A549 (cell line): Measurements from ENCODE around the gene EXOC4. TPM values are rescaled to one million over a fixed set of nuclear protein-coding genes. Genes with fewer than 3 reads are reported as not detected.
A peak's percentile ranks its signal among the peaks of the same experiment; 100 is the strongest.

ENCODE experiments used
- ATAC-seq, 2 experiments: fragments of 200-7000 bp in 1 of 2; fragments of >200 bp in 1 of 2; cut with Nextera tagmentation in 1 of 2; cut with Tn5 transposase in 1 of 2; 3 replicates each; pipeline versions ENCODE4 v1.8.0 to v1.9.1; 2018 to 2020; ENCODE audit warnings: mild to moderate bottlenecking in 1 of 2, moderate library complexity in 1 of 2
- CTCF ChIA-PET: fragments of 300-600 bp; sonication (Branson Sonifier 250); formaldehyde crosslinking; extraction: SDS; loops from one replicate; lab custom pipeline; 2021; ENCODE audit warnings: antibody characterized with exemption, inconsistent platforms; lab: Yijun Ruan, JAX
- POLR2A ChIA-PET: fragments of 350-600 bp; formaldehyde crosslinking; extraction: SDS; loops from one replicate; lab custom pipeline; 2021; ENCODE audit warnings: antibody characterized with exemption, inconsistent platforms; lab: Yijun Ruan, JAX
- DNase-seq, 2 experiments: peaks; one replicate each; pipeline versions ENCODE4 v3.0.0 to v3.0.0-alpha.2; 2011 to 2016; ENCODE audit warnings: low read depth in 1 of 2, low spot score in 1 of 2
- FAIRE-seq: peaks from 2 replicates; lab custom pipeline; 2011; peaks lifted over from hg19 to GRCh38; lab: Jason Lieb, UNC
- H3K27ac ChIP-seq, 2 experiments: fragments of >200 bp; sonication (Bioruptor Twin); formaldehyde crosslinking; 3 replicates each; pipeline ENCODE4 v1.5.1; 2016 to 2017
- H3K4me1 ChIP-seq: fragments of >200 bp; sonication (Bioruptor Twin); formaldehyde crosslinking; 3 replicates; pipeline ENCODE4 v1.6.1; 2016
- H3K4me2 ChIP-seq: fragments of >200 bp; sonication (Bioruptor Twin); formaldehyde crosslinking; 3 replicates; pipeline ENCODE4 v1.6.1; 2016
- H3K4me3 ChIP-seq: fragments of >200 bp; sonication (Bioruptor Twin); formaldehyde crosslinking; 3 replicates; pipeline ENCODE4 v1.5.1; 2016
- H3K9me3 ChIP-seq: fragments of >200 bp; sonication (Bioruptor Twin); formaldehyde crosslinking; 3 replicates; pipeline ENCODE4 v1.6.1; 2016
- CBX2 ChIP-seq: fragments of 200-600 bp; sonication (generic); IDR thresholded peaks from 2 replicates; pipeline ENCODE4 v1.6.1; 2016; ENCODE audit warnings: low read depth, mild to moderate bottlenecking, borderline replicate concordance
- CEBPB ChIP-seq, 2 experiments: fragments of >200 bp in 1 of 2; sonication (Bioruptor Twin) in 1 of 2; formaldehyde crosslinking in 1 of 2; IDR thresholded peaks; 2 replicates each; pipeline ENCODE4 v1.6.1; 2012 to 2016
- CHD4 ChIP-seq: fragments of 200-600 bp; sonication (generic); IDR thresholded peaks from 2 replicates; pipeline ENCODE4 v1.6.1; 2016; ENCODE audit warnings: antibody characterized with exemption, mild to moderate bottlenecking, borderline replicate concordance
- FOSL2 ChIP-seq, 2 experiments: fragments of 450-650 bp in 1 of 2; fragments of >200 bp in 1 of 2; sonication (Bioruptor Twin) in 1 of 2; formaldehyde crosslinking; IDR thresholded peaks; 2 replicates each; pipeline versions ENCODE4 v1.5.0 to v1.6.1; 2016 to 2020; ENCODE audit warnings: mild to moderate bottlenecking in 1 of 2, moderate library complexity in 1 of 2
- FOXS1 ChIP-seq: fragments of 250-450 bp; sonication (Bioruptor Pico); IDR thresholded peaks from 2 replicates; pipeline ENCODE4 v1.5.0; 2020; ENCODE audit warnings: mild to moderate bottlenecking, moderate library complexity
- HDAC2 ChIP-seq: fragments of 200-600 bp; sonication (generic); IDR thresholded peaks from 2 replicates; pipeline ENCODE4 v1.6.1; 2016
- JUN ChIP-seq, 2 experiments: fragments of >200 bp; sonication (Bioruptor Twin); formaldehyde crosslinking; IDR thresholded peaks; 2 replicates in 1 of 2; 3 replicates in 1 of 2; pipeline ENCODE4 v1.6.1; 2016 to 2017
- KDM1A ChIP-seq: fragments of 200-600 bp; sonication (generic); IDR thresholded peaks from 2 replicates; pipeline ENCODE4 v1.6.1; 2016; ENCODE audit warnings: low read depth, mild to moderate bottlenecking
- KDM5A ChIP-seq: fragments of 200-600 bp; sonication (generic); IDR thresholded peaks from 2 replicates; pipeline ENCODE4 v1.6.1; 2016; ENCODE audit warnings: antibody characterized with exemption, mild to moderate bottlenecking
- MAFK ChIP-seq: fragments of 450-650 bp; IDR thresholded peaks from 2 replicates; pipeline ENCODE4 v1.6.1; 2014; ENCODE audit not compliant: partially characterized antibody
- NFE2L2 ChIP-seq: fragments of 150-350 bp; conservative IDR thresholded peaks from 2 replicates; pipeline ENCODE4 v1.6.1; 2014; ENCODE audit warnings: low read length
- PHF8 ChIP-seq: fragments of 200-600 bp; sonication (generic); IDR thresholded peaks from 2 replicates; pipeline ENCODE4 v1.6.1; 2016; ENCODE audit warnings: low read depth, mild to moderate bottlenecking, antibody characterized with exemption, moderate library complexity, borderline replicate concordance
- POLR2AphosphoS2 ChIP-seq: conservative IDR thresholded peaks from 2 replicates; pipeline ENCODE4 v1.6.1; 2012; ENCODE audit warnings: low read length, improper control_type of control experiment, inconsistent platforms
- RARB ChIP-seq: fragments of 250-450 bp; sonication (Bioruptor Pico); IDR thresholded peaks from 2 replicates; pipeline ENCODE4 v1.8.0; 2021; ENCODE audit warnings: mild to moderate bottlenecking, moderate library complexity
- RCOR1 ChIP-seq: fragments of 150-350 bp; IDR thresholded peaks from 2 replicates; pipeline ENCODE4 v1.6.1; 2014; ENCODE audit warnings: antibody characterized with exemption, low read length, low read depth
- SREBF2 ChIP-seq: fragments of 450-650 bp; IDR thresholded peaks from 2 replicates; pipeline ENCODE4 v1.6.1; 2014; ENCODE audit warnings: mild to moderate bottlenecking, moderate library complexity
- USF2 ChIP-seq: fragments of 450-650 bp; IDR thresholded peaks from 2 replicates; pipeline ENCODE4 v1.6.1; 2014; ENCODE audit warnings: antibody characterized with exemption
- ZNF302 ChIP-seq: fragments of 250-450 bp; sonication (Bioruptor Pico); IDR thresholded peaks from 2 replicates; pipeline ENCODE4 v1.9.0; 2021; ENCODE audit warnings: inconsistent platforms, mild to moderate bottlenecking, moderate library complexity
- ZSCAN20 ChIP-seq: fragments of 250-450 bp; sonication (Bioruptor Pico); IDR thresholded peaks from 2 replicates; pipeline ENCODE4 v1.8.0; 2022; ENCODE audit warnings: mild to moderate bottlenecking, moderate library complexity
- WGBS: methylation state at CpG from one replicate; pipeline ENCODE4 v1.1.6; 2017; ENCODE audit errors: missing lambda C conversion rate; 5-methylcytosine and 5-hydroxymethylcytosine counted together
- polyA plus RNA-seq, 4 experiments: library from polyadenylated mRNA; depleted of rRNA in 3 of 4; stranded (reverse); fragments of >200 nt; fragmentation: RNase III in 1 of 4; extraction: RNeasy Plus Mini Kit Qiagen cat#74134 plus additional on column Dnase treatment in 1 of 4; gene quantifications; 2 replicates in 3 of 4; 3 replicates in 1 of 4; pipeline ENCODE4 v1.2.3, GENCODE V29; 2011 to 2017
- TF ChIP-seq, protein P1 (sequence below): IDR thresholded peaks from 2 replicates; pipeline ENCODE4 v1.6.1; 2012; ENCODE audit warnings: low read depth, borderline replicate concordance
- TF ChIP-seq, protein P2 (sequence below): IDR thresholded peaks from 2 replicates; pipeline ENCODE4 v1.6.1; 2012

The EXOC4 gene
- polyA plus RNA-seq, 2 of the 4 experiments (the other 2 are of a cell fraction), result 33.4 to 73.1 TPM

GRCh38 chr7:133769668-133770067 is 516.8 kb downstream of the EXOC4 start:
- no peak for ATAC-seq
- no peak for TF ChIP-seq RARB (CRISPR knock-in tag)
- TF ChIP-seq HDAC2, result no peak
- TF ChIP-seq, protein P1, sequence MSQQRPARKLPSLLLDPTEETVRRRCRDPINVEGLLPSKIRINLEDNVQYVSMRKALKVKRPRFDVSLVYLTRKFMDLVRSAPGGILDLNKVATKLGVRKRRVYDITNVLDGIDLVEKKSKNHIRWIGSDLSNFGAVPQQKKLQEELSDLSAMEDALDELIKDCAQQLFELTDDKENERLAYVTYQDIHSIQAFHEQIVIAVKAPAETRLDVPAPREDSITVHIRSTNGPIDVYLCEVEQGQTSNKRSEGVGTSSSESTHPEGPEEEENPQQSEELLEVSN, result no peak
- no peak for TF ChIP-seq ZSCAN20 (CRISPR knock-in tag)
- no peak for TF ChIP-seq FOXS1 (CRISPR knock-in tag)
- TF ChIP-seq CHD4, result no peak
- no peak for TF ChIP-seq KDM5A
- no peak for TF ChIP-seq NFE2L2
- TF ChIP-seq ZNF302 (CRISPR knock-in tag), result no peak
- no peak for TF ChIP-seq PHF8
- TF ChIP-seq JUN (IDR thresholded peaks at IDR 0.05), result no peak
- TF ChIP-seq KDM1A, result no peak
- no peak for TF ChIP-seq CBX2
- TF ChIP-seq POLR2AphosphoS2, result no peak
- TF ChIP-seq, protein P2, sequence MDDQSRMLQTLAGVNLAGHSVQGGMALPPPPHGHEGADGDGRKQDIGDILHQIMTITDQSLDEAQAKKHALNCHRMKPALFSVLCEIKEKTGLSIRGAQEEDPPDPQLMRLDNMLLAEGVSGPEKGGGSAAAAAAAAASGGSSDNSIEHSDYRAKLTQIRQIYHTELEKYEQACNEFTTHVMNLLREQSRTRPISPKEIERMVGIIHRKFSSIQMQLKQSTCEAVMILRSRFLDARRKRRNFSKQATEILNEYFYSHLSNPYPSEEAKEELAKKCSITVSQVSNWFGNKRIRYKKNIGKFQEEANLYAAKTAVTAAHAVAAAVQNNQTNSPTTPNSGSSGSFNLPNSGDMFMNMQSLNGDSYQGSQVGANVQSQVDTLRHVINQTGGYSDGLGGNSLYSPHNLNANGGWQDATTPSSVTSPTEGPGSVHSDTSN, result no peak
- no peak for TF ChIP-seq FOSL2 (IDR thresholded peaks at IDR 0.05)
- TF ChIP-seq FOSL2 (CRISPR knock-in tag; IDR thresholded peaks at IDR 0.05), result no peak
- TF ChIP-seq RCOR1, result no peak
- TF ChIP-seq USF2, result no peak
- no peak for TF ChIP-seq CEBPB (IDR thresholded peaks at IDR 0.05)
- TF ChIP-seq MAFK, result no peak
- Histone ChIP-seq H3K4me3 (no peak overlapping the region), H3K27ac (no peak overlapping the region), H3K9me3 (no peaks in the 10 kb centered on the region), H3K4me1 (peaks cover 19% of the 10 kb centered on the region), H3K4me2 (no peak overlapping the region)
- ChIA-PET POLR2A (no interaction called here), CTCF (interaction anchor here (0.6 to 1.6 kb wide), 2 partner anchors 150 to 651 kb away, joined by 3 to 4 read pairs; no protein-coding TSS in a partner anchor)
- DNase-seq, result no peak
- FAIRE-seq, result no peak
- WGBS, result 72% methylated on average over 1 of the region's 1 CpG

DNA sequence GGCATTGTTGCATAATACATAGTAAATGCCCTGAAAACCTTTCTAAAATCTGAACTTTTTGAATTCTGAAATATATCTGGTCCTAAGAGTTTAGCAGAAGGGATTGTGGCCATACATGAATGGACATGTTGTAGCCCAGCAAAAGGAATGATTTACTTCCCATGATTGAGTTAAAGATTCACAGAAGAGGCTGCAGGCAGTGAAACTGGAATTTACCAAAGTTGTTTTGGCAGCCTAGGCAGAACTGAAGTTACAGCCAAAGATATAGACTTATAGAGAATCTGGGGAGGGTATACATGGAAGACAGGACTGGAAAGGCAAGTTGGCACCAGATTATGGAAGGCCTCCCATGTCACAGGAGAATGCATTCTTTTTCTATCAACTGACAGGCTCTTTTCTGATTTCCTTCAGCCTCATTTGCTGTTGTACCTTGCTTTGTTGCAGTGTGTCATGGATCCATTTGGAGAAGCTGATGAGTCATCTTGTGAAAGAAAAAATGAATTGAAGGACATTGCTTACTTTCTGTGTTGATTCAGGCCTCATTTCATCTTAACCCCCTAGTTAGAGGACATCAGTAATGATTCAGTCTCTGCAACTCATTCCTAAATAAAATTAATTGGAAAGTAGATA is 518.1 kb downstream of the EXOC4 start:
- CTCF ChIA-PET, result interaction anchor here (0.7 to 1.6 kb wide), 2 partner anchors 116 to 650 kb away, joined by 3 to 4 read pairs; no protein-coding TSS in a partner anchor
- FAIRE-seq (no peak), ATAC-seq (peak; percentile 30 to 48; a peak in 3 of 6 replicates), DNase-seq (peak in 1 of 2 experiments; percentile 42)
- H3K4me1 ChIP-seq, result peaks cover 19% of the 10 kb centered on the region
- H3K9me3 ChIP-seq, result no peaks in the 10 kb centered on the region
- H3K27ac ChIP-seq, result peak overlapping the region; percentile 46 to 56
- H3K4me2 ChIP-seq, result peak overlapping the region; percentile 75
- POLR2A ChIA-PET, result no interaction called here
- TF ChIP-seq PHF8 (no peak), SREBF2 (no peak), MAFK (peak; percentile 13), JUN (IDR thresholded peaks at IDR 0.05) (no peak), FOSL2 (IDR thresholded peaks at IDR 0.05) (peak; percentile 36; the same call in 1 of the 2 replicates), FOSL2 (CRISPR knock-in tag; IDR thresholded peaks at IDR 0.05) (peak; percentile 87)
- TF ChIP-seq, all 56 proteins: peak for 2
- H3K4me3 ChIP-seq, result 0 out of 3 replicates have a peak overlapping the region, but pooled peaks have one; percentile 10
